ENCODE results near the gene ABR.
"Not testable (repeated sequence)": the region's sequence is repeated elsewhere in the genome, so short reads cannot be mapped to it uniquely, and the experiment has no call there.

Gene ABR

GRCh38 chr17:1002412-1002753, 177.4 kb downstream of the ABR start:
- DNase-seq, result no peak

- no peak for DNase-seq
Measured at GRCh38 chr17:1001640-1002411, 178.0 kb downstream of the ABR start.

- DNase-seq, result no peak
Measured at GRCh38 chr17:1000597-1001461, 179.0 kb downstream of the ABR start.

GRCh38 chr17:998111-998510, 181.7 kb downstream of the ABR start:
- no peak for DNase-seq

GRCh38 chr17:996554-997344, 183.0 kb downstream of the ABR start, which contains the start of gene TIMM22:
TIMM22 (plus strand) TSS chr17:997129; CDS start chr17:997143, 14 bp downstream.
- peak; percentile 87 for DNase-seq

GRCh38 chr17:995324-995723, 184.5 kb downstream of the ABR start:
- DNase-seq, result not testable (repeated sequence)

- DNase-seq, result no peak
Measured at GRCh38 chr17:992933-993332, 186.8 kb downstream of the ABR start.

- DNase-seq, result no peak
Measured at GRCh38 chr17:988561-988960, 191.2 kb downstream of the ABR start.

- no peak for DNase-seq
Measured at GRCh38 chr17:987931-988330, 191.8 kb downstream of the ABR start.

- DNase-seq, result no peak
Measured at GRCh38 chr17:986322-986929, 193.4 kb downstream of the ABR start.

- DNase-seq, result no peak
Measured at GRCh38 chr17:983921-984320, 195.9 kb downstream of the ABR start.

- DNase-seq, result no peak
Measured at GRCh38 chr17:981292-981658, 198.5 kb downstream of the ABR start.

GRCh38 chr17:980406-981291, 199.1 kb downstream of the ABR start:
- peak; percentile 62 for DNase-seq

GRCh38 chr17:979539-980405, 200.0 kb downstream of the ABR start, which contains the start of gene NXN:
NXN (minus strand) TSS chr17:979776.
- DNase-seq, result peak; percentile 79

GRCh38 chr17:979212-979538, 200.6 kb downstream of the ABR start:
- no peak for DNase-seq

- no peak for DNase-seq
Measured at GRCh38 chr17:978103-979093, 201.4 kb downstream of the ABR start.

- DNase-seq, result no peak
Measured at GRCh38 chr17:977166-977565, 202.6 kb downstream of the ABR start.

- no peak for DNase-seq
Measured at GRCh38 chr17:976312-976711, 203.5 kb downstream of the ABR start.

- DNase-seq, result no peak
Measured at GRCh38 chr17:975371-975915, 204.3 kb downstream of the ABR start.
